Lung (tissue), 12 donors: ENCODE measurements around the gene PSEN1. TPM values are rescaled to one million over a fixed set of nuclear protein-coding genes. Genes with fewer than 3 reads are reported as not detected.

Experiments used
- ATAC-seq: fragments of 200-7000 bp; cut with Tn5 transposase; one replicate; pipeline ENCODE4 v1.9.1; 2020; ENCODE audit warnings: moderate number of reproducible peaks; ENCODE audit not compliant: insufficient read depth, low FRiP score
- DNase-seq, 3 donors: peaks; one replicate each; pipeline ENCODE4 v3.0.0-alpha.2; 2013 to 2017
- H3K27ac ChIP-seq, 2 donors: one replicate each; pipeline ENCODE4 v1.5.1; 2013; ENCODE audit warnings: mild to moderate bottlenecking in 2 of 2, moderate library complexity in 2 of 2, control low read depth in 1 of 2, inconsistent platforms in 1 of 2, low read depth in 1 of 2, low read length in 1 of 2
- H3K27me3 ChIP-seq, 3 donors: one replicate each; pipeline ENCODE4 v1.5.1; 2013; ENCODE audit warnings: low read length in 2 of 3; ENCODE audit not compliant: control insufficient read depth in 3 of 3, insufficient read depth in 3 of 3
- H3K36me3 ChIP-seq, 4 donors: one replicate each; pipeline ENCODE4 v1.5.1; 2013; ENCODE audit warnings: low read length in 4 of 4, mild to moderate bottlenecking in 1 of 4, moderate library complexity in 1 of 4; ENCODE audit not compliant: control insufficient read depth in 4 of 4, insufficient read depth in 4 of 4
- H3K4me1 ChIP-seq, 5 donors: one replicate each; pipeline ENCODE4 v1.5.1; 2013; ENCODE audit warnings: low read length in 5 of 5, mild to moderate bottlenecking in 2 of 5, moderate library complexity in 1 of 5; ENCODE audit not compliant: control insufficient read depth in 5 of 5, insufficient read depth in 5 of 5
- H3K4me3 ChIP-seq: one replicate; pipeline ENCODE4 v1.5.1; 2013; ENCODE audit warnings: mild to moderate bottlenecking, control low read depth, moderate library complexity
- H3K9ac ChIP-seq, 2 donors: one replicate each; pipeline ENCODE4 v1.5.1; 2013; ENCODE audit warnings: low read length in 2 of 2, control low read depth in 1 of 2; ENCODE audit not compliant: insufficient read depth in 1 of 2
- H3K9me3 ChIP-seq, 4 donors: one replicate each; pipeline ENCODE4 v1.5.1; 2013; ENCODE audit warnings: low read length in 3 of 4, mild to moderate bottlenecking in 1 of 4, moderate library complexity in 1 of 4; ENCODE audit not compliant: control insufficient read depth in 4 of 4, insufficient read depth in 3 of 4
- CTCF ChIP-seq: IDR thresholded peaks from 2 replicates; pipeline ENCODE4 v1.5.1; 2012; ENCODE audit warnings: mild to moderate bottlenecking; ENCODE audit errors: control extremely low read depth, extremely low read depth
- WGBS, 2 donors: extraction: QIAGEN DNeasy Blood & Tissue Kit; methylation state at CpG; one replicate each; pipeline ENCODE4 v1.1.7; 2013; 5-methylcytosine and 5-hydroxymethylcytosine counted together
- polyA plus RNA-seq, 2 donors: library from polyadenylated mRNA; stranded (reverse); fragments of 200-250 nt; gene quantifications; one replicate each; pipeline ENCODE4 v1.2.1, GENCODE V29; 2013
- total RNA-seq, 2 donors: library from RNA; depleted of rRNA in 1 of 2; stranded (reverse); fragments of >200 nt in 1 of 2; gene quantifications; one replicate each; pipeline ENCODE4 v1.2.1, GENCODE V29; 2014 to 2021
- donor health status: control.
- donor health status: control.
- donor health status: Bipolar disorder and iron deficiency.
- donor health status: healthy.
- donor health status: DM: yes; HTN: yes; CAD: no.

Gene PSEN1
- total and polyA plus RNA-seq, 4 donors = 33.6 to 64.7 (median 50.6) TPM

GRCh38 chr14:73249564-73250316 lies 113.4 kb downstream of the PSEN1 start:
- Histone ChIP-seq H3K4me3 (no peak overlapping the region), H3K27me3 (no peaks in the 10 kb centered on the region), H3K36me3 (no peaks in the 10 kb centered on the region), H3K9me3 (no peaks in the 10 kb centered on the region), H3K27ac (no peak overlapping the region), H3K4me1 (peaks cover 0 to 5% (median 1%) of the 10 kb centered on the region in 5 donors), H3K9ac (no peak overlapping the region)
- WGBS, 2 donors = 89 to 94% methylated on average over 13 of the region's 13 CpGs
- ATAC-seq = no peak
- TF ChIP-seq CTCF = no peak
- no peak for DNase-seq

- H3K9me3 ChIP-seq = no peaks in the 10 kb centered on the region
- no peak overlapping the region for H3K9ac ChIP-seq
- no peaks in the 10 kb centered on the region for H3K27me3 ChIP-seq
- peaks cover 0 to 4% (median 0%) of the 10 kb centered on the region in 5 donors for H3K4me1 ChIP-seq
- WGBS, 2 donors = 91 to 96% methylated on average over 11 of the region's 11 CpGs
- no peak for ATAC-seq
- H3K4me3 ChIP-seq = no peak overlapping the region
- H3K27ac ChIP-seq = no peak overlapping the region
- no peaks in the 10 kb centered on the region for H3K36me3 ChIP-seq
- TF ChIP-seq CTCF = no peak
- no peak for DNase-seq
Observed at GRCh38 chr14:73250317-73250713, 114.0 kb downstream of the PSEN1 start.

GRCh38 chr14:73250781-73251500 lies 114.6 kb downstream of the PSEN1 start:
- DNase-seq (no peak), ATAC-seq (no peak)
- no peaks in the 10 kb centered on the region for H3K36me3 ChIP-seq
- WGBS, 2 donors = 91 to 93% methylated on average over 27 of the region's 27 CpGs
- H3K9ac ChIP-seq = no peak overlapping the region
- no peaks in the 10 kb centered on the region for H3K4me1 ChIP-seq
- TF ChIP-seq CTCF = no peak
- no peak overlapping the region for H3K4me3 ChIP-seq
- no peaks in the 10 kb centered on the region for H3K27me3 ChIP-seq
- no peaks in the 10 kb centered on the region for H3K9me3 ChIP-seq
- no peak overlapping the region for H3K27ac ChIP-seq
